Breast epithelium (tissue), 4 donors: ENCODE results near the gene MEG3. TPM values are rescaled to one million over a fixed set of nuclear protein-coding genes. Genes with fewer than 3 reads are reported as not detected.

Experiments
- DNase-seq, 2 donors: peaks; one replicate each; pipeline ENCODE4 v3.0.0-alpha.2; 2019; ENCODE audit warnings: low spot score in 2 of 2
- H3K27ac ChIP-seq, 2 donors: fragments of 200-600 bp; sonication (generic) in 1 of 2; one replicate each; pipeline ENCODE4 v1.5.1; 2016 to 2019; ENCODE audit warnings: mild to moderate bottlenecking in 1 of 2
- H3K27me3 ChIP-seq, 2 donors: fragments of 200-600 bp; sonication (generic) in 1 of 2; one replicate each; pipeline versions ENCODE4 v1.5.1 to v1.6.0; 2017 to 2019; ENCODE audit warnings: control low read depth in 1 of 2, mild to moderate bottlenecking in 1 of 2
- H3K36me3 ChIP-seq: fragments of 200-600 bp; one replicate; pipeline ENCODE4 v1.5.1; 2019
- H3K4me1 ChIP-seq, 2 donors: fragments of 200-600 bp; sonication (generic); one replicate each; pipeline ENCODE4 v1.5.1; 2016 to 2019; ENCODE audit warnings: control low read depth in 1 of 2
- H3K4me3 ChIP-seq, 3 donors: fragments of 200-600 bp; sonication (generic); 1 replicate in 2 of 3; 2 replicates in 1 of 3; pipeline ENCODE4 v1.5.1; 2016 to 2019; ENCODE audit warnings: mild to moderate bottlenecking in 3 of 3, moderate library complexity in 2 of 3
- H3K9me3 ChIP-seq, 2 donors: fragments of 200-600 bp; sonication (generic) in 1 of 2; one replicate each; pipeline ENCODE4 v1.5.1; 2016 to 2019; ENCODE audit warnings: control low read depth in 1 of 2
- POLR2A ChIP-seq: fragments of 450-650 bp; IDR thresholded peaks from one replicate; pipeline ENCODE4 v1.6.1; 2016; ENCODE audit warnings: antibody characterized with exemption, mild to moderate bottlenecking, moderate library complexity
- POLR2AphosphoS5 ChIP-seq, 3 donors: sonication (generic); formaldehyde crosslinking; IDR thresholded peaks; one replicate each; pipeline ENCODE4 v1.6.1; 2017; ENCODE audit warnings: antibody characterized with exemption in 3 of 3
- intact Hi-C: fragments of 100-400 bp; cut with DNase I; formaldehyde crosslinking; loops from one replicate; pipeline ENCODE4 v1.15.1; 2023; ENCODE audit warnings: low total_unique reads
- total RNA-seq, 3 donors: library from RNA; depleted of rRNA; stranded (reverse); fragments of >200 nt; gene quantifications; one replicate each; pipeline ENCODE4 v1.1.0, GENCODE V29; 2016
- TF ChIP-seq, protein P1 (sequence below), 3 donors: fragments of 450-650 bp; IDR thresholded peaks; one replicate each; pipeline ENCODE4 v1.5.1; 2016 to 2017; ENCODE audit warnings: antibody characterized with exemption in 3 of 3, mild to moderate bottlenecking in 3 of 3, moderate library complexity in 3 of 3

The MEG3 gene
- total RNA-seq, 3 donors from 2014 or later: 45.2 to 68.8 (median 49.8) TPM

GRCh38 chr14:100857233-100857922, 31.5 kb downstream of the MEG3 start:
- TF ChIP-seq, protein P1, sequence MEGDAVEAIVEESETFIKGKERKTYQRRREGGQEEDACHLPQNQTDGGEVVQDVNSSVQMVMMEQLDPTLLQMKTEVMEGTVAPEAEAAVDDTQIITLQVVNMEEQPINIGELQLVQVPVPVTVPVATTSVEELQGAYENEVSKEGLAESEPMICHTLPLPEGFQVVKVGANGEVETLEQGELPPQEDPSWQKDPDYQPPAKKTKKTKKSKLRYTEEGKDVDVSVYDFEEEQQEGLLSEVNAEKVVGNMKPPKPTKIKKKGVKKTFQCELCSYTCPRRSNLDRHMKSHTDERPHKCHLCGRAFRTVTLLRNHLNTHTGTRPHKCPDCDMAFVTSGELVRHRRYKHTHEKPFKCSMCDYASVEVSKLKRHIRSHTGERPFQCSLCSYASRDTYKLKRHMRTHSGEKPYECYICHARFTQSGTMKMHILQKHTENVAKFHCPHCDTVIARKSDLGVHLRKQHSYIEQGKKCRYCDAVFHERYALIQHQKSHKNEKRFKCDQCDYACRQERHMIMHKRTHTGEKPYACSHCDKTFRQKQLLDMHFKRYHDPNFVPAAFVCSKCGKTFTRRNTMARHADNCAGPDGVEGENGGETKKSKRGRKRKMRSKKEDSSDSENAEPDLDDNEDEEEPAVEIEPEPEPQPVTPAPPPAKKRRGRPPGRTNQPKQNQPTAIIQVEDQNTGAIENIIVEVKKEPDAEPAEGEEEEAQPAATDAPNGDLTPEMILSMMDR (IDR thresholded peaks at IDR 0.05): no peak
- no peak for TF ChIP-seq POLR2A
- no peak for TF ChIP-seq POLR2AphosphoS5 (IDR thresholded peaks at IDR 0.05)
- intact Hi-C loops: no loop called here
- Histone ChIP-seq H3K27ac (no peak overlapping the region), H3K27me3 (no peaks in the 10 kb centered on the region), H3K4me1 (no peaks in the 10 kb centered on the region), H3K4me3 (no peak overlapping the region), H3K9me3 (no peaks in the 10 kb centered on the region), H3K36me3 (no peaks in the 10 kb centered on the region)
- no peak for DNase-seq

- TF ChIP-seq POLR2AphosphoS5 (IDR thresholded peaks at IDR 0.05): no peak
- TF ChIP-seq, protein P1 (IDR thresholded peaks at IDR 0.05): no peak
- no peaks in the 10 kb centered on the region for H3K36me3 ChIP-seq
- no peak overlapping the region for H3K4me3 ChIP-seq
- H3K27ac ChIP-seq: no peak overlapping the region
- H3K4me1 ChIP-seq: no peaks in the 10 kb centered on the region
- no peak for DNase-seq
- intact Hi-C loops: no loop called here
- no peaks in the 10 kb centered on the region for H3K9me3 ChIP-seq
- no peaks in the 10 kb centered on the region for H3K27me3 ChIP-seq
Measured at GRCh38 chr14:100857923-100858837, 32.3 kb downstream of the MEG3 start.

DNA sequence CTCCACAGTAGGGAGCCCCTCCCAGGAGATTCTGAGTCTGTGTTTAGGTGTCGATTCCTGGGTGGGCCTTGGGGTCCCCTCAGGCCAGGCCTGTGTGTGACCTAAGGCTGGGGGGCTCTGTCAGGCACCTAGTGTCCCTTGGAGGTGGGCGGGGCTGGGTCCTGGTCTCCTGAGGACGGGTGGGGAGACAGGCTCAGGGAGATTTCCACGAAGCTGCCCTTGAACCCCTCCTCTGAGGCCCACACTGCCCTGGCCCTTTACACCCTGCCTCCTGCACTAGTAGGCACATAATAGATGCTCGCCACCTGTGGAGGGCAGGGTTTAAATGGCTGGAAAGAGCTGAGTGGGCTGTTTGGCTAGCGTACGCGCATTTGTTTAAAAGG, 32.9 kb downstream of the MEG3 start:
- Histone ChIP-seq H3K4me1 (no peaks in the 10 kb centered on the region), H3K9me3 (no peaks in the 10 kb centered on the region), H3K27me3 (no peaks in the 10 kb centered on the region), H3K4me3 (no peak overlapping the region), H3K36me3 (no peaks in the 10 kb centered on the region), H3K27ac (no peak overlapping the region)
- TF ChIP-seq, protein P1 (IDR thresholded peaks at IDR 0.05): no peak
- TF ChIP-seq POLR2A (no peak), POLR2AphosphoS5 (IDR thresholded peaks at IDR 0.05) (no peak)
- intact Hi-C loops: no loop called here
- no peak for DNase-seq

GRCh38 chr14:100859781-100860180, 33.9 kb downstream of the MEG3 start:
- H3K27me3 ChIP-seq: no peaks in the 10 kb centered on the region
- H3K36me3 ChIP-seq: no peaks in the 10 kb centered on the region
- no peak for DNase-seq
- H3K27ac ChIP-seq: no peak overlapping the region
- no peaks in the 10 kb centered on the region for H3K9me3 ChIP-seq
- H3K4me1 ChIP-seq: no peaks in the 10 kb centered on the region
- intact Hi-C loops: no loop called here
- H3K4me3 ChIP-seq: no peak overlapping the region
- TF ChIP-seq, protein P1 (IDR thresholded peaks at IDR 0.05): no peak
- no peak for TF ChIP-seq POLR2AphosphoS5 (IDR thresholded peaks at IDR 0.05)
- TF ChIP-seq POLR2A: no peak
